ENCODE results near the gene ATP5IF1. TPM values are rescaled to one million over a fixed set of nuclear protein-coding genes. Genes with fewer than 3 reads are reported as not detected.

ATP5IF1 gene
- total and polyA plus RNA-seq, 9 of the 15 experiments (the other 6 are each of a cell fraction or from before 2014, with no cell fraction given) = 292 to 1,422 (median 388) TPM

- TF ChIP-seq CREM (IDR thresholded peaks at IDR 0.05; ENCODE audit: low read depth) (0 out of 2 replicates have a peak, but pooled peaks have one; percentile 17), DEAF1 (CRISPR knock-in tag; IDR thresholded peaks at IDR 0.05) (peak; percentile 93), ZZZ3 (IDR thresholded peaks at IDR 0.05) (0 out of 2 replicates have a peak, but pooled peaks have one; percentile 69), PBX2 (CRISPR knock-in tag; IDR thresholded peaks at IDR 0.05; ENCODE audit: low read depth) (no peak), PBX2 (tag; conservative IDR thresholded peaks at IDR 0.05; ENCODE audit: low read depth) (peak; percentile 58), ZBTB49 (CRISPR knock-in tag; IDR thresholded peaks at IDR 0.05; ENCODE audit: borderline replicate concordance) (no peak), SMC3 (conservative IDR thresholded peaks at IDR 0.05; ENCODE audit: insufficient read depth, low read depth, low read length) (peak; percentile 77), SRSF1 (IDR thresholded peaks at IDR 0.05; ENCODE audit: low read depth, low read length) (no peak), SRF (CRISPR knock-in tag; IDR thresholded peaks at IDR 0.05) (0 out of 4 replicates have a peak, but pooled peaks of 1 of the 2 experiments have one; percentile 20), HMBOX1 (IDR thresholded peaks at IDR 0.05) (peak; percentile 75; the same call in 1 of the 2 replicates), ZNF551 (CRISPR knock-in tag; IDR thresholded peaks at IDR 0.05) (no peak), ZNF695 (CRISPR knock-in tag; IDR thresholded peaks at IDR 0.05) (no peak), TEAD2 (tag; IDR thresholded peaks at IDR 0.05) (0 out of 2 replicates have a peak, but pooled peaks have one; percentile 17), TAF1 (IDR thresholded peaks at IDR 0.05; ENCODE audit: control insufficient read depth, extremely low read depth, insufficient read depth, low read length, severe bottlenecking) (no peak), PKNOX1 (IDR thresholded peaks at IDR 0.05) (peak; percentile 53; the same call in 1 of the 2 replicates), SLC30A9 (CRISPR knock-in tag; IDR thresholded peaks at IDR 0.05) (no peak), RCOR1 (IDR thresholded peaks at IDR 0.05; ENCODE audit: borderline replicate concordance in 1 of 2, low read depth in 2 of 2, low read length in 2 of 2) (peak in 1 of 2 experiments; percentile 21; a peak in 1 of 4 replicates)
These were observed 27.0 kb upstream of the ATP5IF1 start (continued) for GRCh38 chr1:28208818-28209441.

Data from K562 (cell line).